Measurements from ENCODE around the gene TGFBRAP1.

The TGFBRAP1 gene

GRCh38 chr2:105368759-105369408 lies 39.3 kb upstream of the TGFBRAP1 start:
- Histone ChIP-seq H3K4me3 (ENCODE audit: low read length) (no peak overlapping the region), H3K9me2 (replicated peaks; ENCODE audit: insufficient read depth, low read length) (no peaks in the 10 kb centered on the region), H3K79me2 (ENCODE audit: low read length) (0 out of 2 replicates have a peak, but pooled peaks cover 6% of the 10 kb centered on the region), H4K20me1 (ENCODE audit: insufficient read depth, low read length) (no peaks in the 10 kb centered on the region), H3F3A (ENCODE audit: insufficient read depth, low read length) (peaks cover 6% of the 10 kb centered on the region), H3K9ac (ENCODE audit: low read length) (no peak overlapping the region), H3K4me1 (ENCODE audit: low read length) (peaks cover 9% of the 10 kb centered on the region), H3K9me3 (replicated peaks; ENCODE audit: insufficient read depth, low read length) (no peaks in the 10 kb centered on the region), H3K27ac (ENCODE audit: low read length) (no peak overlapping the region), H3K4me2 (ENCODE audit: low read depth, low read length) (no peak overlapping the region), H3K27me3 (replicated peaks; ENCODE audit: insufficient read depth, low read length) (no peaks in the 10 kb centered on the region), H3K36me3 (replicated peaks; ENCODE audit: insufficient read depth, low read length) (no peaks in the 10 kb centered on the region), H2AFZ (ENCODE audit: low read length) (no peak overlapping the region)
- no peak for DNase-seq
- TF ChIP-seq EZH2phosphoT487 (IDR thresholded peaks at IDR 0.05; ENCODE audit: low read length): no peak
- no peak for TF ChIP-seq EZH2 (optimal IDR thresholded peaks at IDR 0.05; ENCODE audit: low read depth, low read length)
- TF ChIP-seq, protein P1, sequence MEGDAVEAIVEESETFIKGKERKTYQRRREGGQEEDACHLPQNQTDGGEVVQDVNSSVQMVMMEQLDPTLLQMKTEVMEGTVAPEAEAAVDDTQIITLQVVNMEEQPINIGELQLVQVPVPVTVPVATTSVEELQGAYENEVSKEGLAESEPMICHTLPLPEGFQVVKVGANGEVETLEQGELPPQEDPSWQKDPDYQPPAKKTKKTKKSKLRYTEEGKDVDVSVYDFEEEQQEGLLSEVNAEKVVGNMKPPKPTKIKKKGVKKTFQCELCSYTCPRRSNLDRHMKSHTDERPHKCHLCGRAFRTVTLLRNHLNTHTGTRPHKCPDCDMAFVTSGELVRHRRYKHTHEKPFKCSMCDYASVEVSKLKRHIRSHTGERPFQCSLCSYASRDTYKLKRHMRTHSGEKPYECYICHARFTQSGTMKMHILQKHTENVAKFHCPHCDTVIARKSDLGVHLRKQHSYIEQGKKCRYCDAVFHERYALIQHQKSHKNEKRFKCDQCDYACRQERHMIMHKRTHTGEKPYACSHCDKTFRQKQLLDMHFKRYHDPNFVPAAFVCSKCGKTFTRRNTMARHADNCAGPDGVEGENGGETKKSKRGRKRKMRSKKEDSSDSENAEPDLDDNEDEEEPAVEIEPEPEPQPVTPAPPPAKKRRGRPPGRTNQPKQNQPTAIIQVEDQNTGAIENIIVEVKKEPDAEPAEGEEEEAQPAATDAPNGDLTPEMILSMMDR (IDR thresholded peaks at IDR 0.05; ENCODE audit: low read length): no peak

- no peaks in the 10 kb centered on the region for H3K36me3 ChIP-seq (replicated peaks; ENCODE audit: insufficient read depth, low read length)
- no peak overlapping the region for H3K4me3 ChIP-seq (ENCODE audit: low read length)
Measured at GRCh38 chr2:105365206-105365605, 35.7 kb upstream of the TGFBRAP1 start.

DNA sequence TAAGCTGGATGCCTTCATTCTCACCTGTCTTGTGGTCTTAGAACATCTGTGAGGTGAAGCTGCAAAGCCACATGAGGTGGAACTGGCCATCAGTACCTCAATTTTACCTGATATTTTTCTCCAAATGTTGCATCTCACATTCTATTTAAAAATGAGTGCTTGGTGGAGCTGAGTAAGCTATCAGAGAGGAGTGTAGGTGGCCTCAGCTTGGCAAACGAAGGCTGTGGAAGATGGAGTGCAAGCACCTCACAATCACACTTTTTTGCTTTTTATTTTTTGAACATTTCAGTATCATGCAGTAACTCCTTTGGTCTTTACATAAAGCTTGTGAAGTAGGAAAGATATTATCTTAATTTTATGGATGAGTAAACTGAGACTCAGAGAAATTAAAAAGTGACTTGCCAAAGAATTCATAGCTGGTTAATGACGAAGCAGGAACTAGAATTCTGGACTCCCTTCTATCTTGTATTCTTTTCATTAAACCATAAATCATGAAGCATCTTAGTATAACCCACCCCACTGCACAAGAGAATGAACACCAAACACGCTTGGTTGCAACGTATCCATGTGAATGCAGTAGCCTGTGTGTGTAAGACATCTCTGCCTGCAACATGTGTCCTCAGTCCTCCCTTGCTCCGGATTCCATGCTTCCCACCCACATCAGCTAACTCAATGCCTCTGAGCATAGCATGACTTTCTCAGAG lies 35.1 kb upstream of the TGFBRAP1 start:
- Histone ChIP-seq H3K9ac (ENCODE audit: low read length) (no peak overlapping the region), H3K27me3 (replicated peaks; ENCODE audit: insufficient read depth, low read length) (no peaks in the 10 kb centered on the region), H3K4me1 (ENCODE audit: low read length) (no peaks in the 10 kb centered on the region), H3K36me3 (replicated peaks; ENCODE audit: insufficient read depth, low read length) (no peaks in the 10 kb centered on the region), H3K9me3 (replicated peaks; ENCODE audit: insufficient read depth, low read length) (no peaks in the 10 kb centered on the region), H3K79me2 (ENCODE audit: low read length) (no peaks in the 10 kb centered on the region), H4K20me1 (ENCODE audit: insufficient read depth, low read length) (no peaks in the 10 kb centered on the region), H3F3A (ENCODE audit: insufficient read depth, low read length) (no peaks in the 10 kb centered on the region), H3K4me2 (ENCODE audit: low read depth, low read length) (no peak overlapping the region), H2AFZ (ENCODE audit: low read length) (no peak overlapping the region), H3K9me2 (replicated peaks; ENCODE audit: insufficient read depth, low read length) (no peaks in the 10 kb centered on the region), H3K27ac (ENCODE audit: low read length) (no peak overlapping the region), H3K4me3 (ENCODE audit: low read length) (no peak overlapping the region)
- TF ChIP-seq EZH2 (optimal IDR thresholded peaks at IDR 0.05; ENCODE audit: low read depth, low read length) (no peak), EZH2phosphoT487 (IDR thresholded peaks at IDR 0.05; ENCODE audit: low read length) (no peak)
- TF ChIP-seq, protein P1 (IDR thresholded peaks at IDR 0.05; ENCODE audit: low read length): no peak
- no peak for DNase-seq

More at GRCh38 chr2:105365206-105365605, 35.7 kb upstream of the TGFBRAP1 start:
- DNase-seq: no peak
- H3K9me2 ChIP-seq (replicated peaks; ENCODE audit: insufficient read depth, low read length): no peaks in the 10 kb centered on the region
- H4K20me1 ChIP-seq (ENCODE audit: insufficient read depth, low read length): no peaks in the 10 kb centered on the region
- H2AFZ ChIP-seq (ENCODE audit: low read length): no peak overlapping the region
- H3K9me3 ChIP-seq (replicated peaks; ENCODE audit: insufficient read depth, low read length): no peaks in the 10 kb centered on the region
- H3K27ac ChIP-seq (ENCODE audit: low read length): no peak overlapping the region
- no peaks in the 10 kb centered on the region for H3F3A ChIP-seq (ENCODE audit: insufficient read depth, low read length)
- H3K4me1 ChIP-seq (ENCODE audit: low read length): no peaks in the 10 kb centered on the region
- no peak overlapping the region for H3K9ac ChIP-seq (ENCODE audit: low read length)
- no peak overlapping the region for H3K4me2 ChIP-seq (ENCODE audit: low read depth, low read length)
- TF ChIP-seq, protein P1 (IDR thresholded peaks at IDR 0.05; ENCODE audit: low read length): no peak
- TF ChIP-seq EZH2 (optimal IDR thresholded peaks at IDR 0.05; ENCODE audit: low read depth, low read length) (no peak), EZH2phosphoT487 (IDR thresholded peaks at IDR 0.05; ENCODE audit: low read length) (no peak)
- H3K79me2 ChIP-seq (ENCODE audit: low read length): no peaks in the 10 kb centered on the region
- H3K27me3 ChIP-seq (replicated peaks; ENCODE audit: insufficient read depth, low read length): no peaks in the 10 kb centered on the region
